NB4 (cell line): ENCODE data around the gene PDE4A.

Experiments used
- DNase-seq: peaks from one replicate; pipeline ENCODE4 v3.0.0; 2010; ENCODE audit warnings: low read depth
- H3K4me3 ChIP-seq: one replicate; pipeline ENCODE4 v1.5.1; 2011; ENCODE audit warnings: mild to moderate bottlenecking, low read depth, low read length, moderate library complexity
- CTCF ChIP-seq: IDR thresholded peaks from one replicate; pipeline ENCODE4 v1.5.1; 2012; ENCODE audit warnings: low read depth, low read length
- MAX ChIP-seq: IDR thresholded peaks from 2 replicates; pipeline ENCODE4 v1.6.1; 2011; ENCODE audit warnings: low read depth, low read length
- MYC ChIP-seq: IDR thresholded peaks from 2 replicates; pipeline ENCODE4 v1.6.1; 2011; ENCODE audit warnings: low read depth, low read length
- POLR2A ChIP-seq: IDR thresholded peaks from 2 replicates; pipeline ENCODE4 v1.6.1; 2011; ENCODE audit warnings: mild to moderate bottlenecking; ENCODE audit not compliant: insufficient read length; ENCODE audit errors: extremely low read depth

Gene PDE4A

GRCh38 chr19:10428996-10429381 is 8.7 kb downstream of the PDE4A start:
- no peak overlapping the region for H3K4me3 ChIP-seq
- no peak for TF ChIP-seq MAX
- no peak for TF ChIP-seq MYC
- no peak for TF ChIP-seq POLR2A
- TF ChIP-seq CTCF, result no peak
- no peak for DNase-seq

DNA sequence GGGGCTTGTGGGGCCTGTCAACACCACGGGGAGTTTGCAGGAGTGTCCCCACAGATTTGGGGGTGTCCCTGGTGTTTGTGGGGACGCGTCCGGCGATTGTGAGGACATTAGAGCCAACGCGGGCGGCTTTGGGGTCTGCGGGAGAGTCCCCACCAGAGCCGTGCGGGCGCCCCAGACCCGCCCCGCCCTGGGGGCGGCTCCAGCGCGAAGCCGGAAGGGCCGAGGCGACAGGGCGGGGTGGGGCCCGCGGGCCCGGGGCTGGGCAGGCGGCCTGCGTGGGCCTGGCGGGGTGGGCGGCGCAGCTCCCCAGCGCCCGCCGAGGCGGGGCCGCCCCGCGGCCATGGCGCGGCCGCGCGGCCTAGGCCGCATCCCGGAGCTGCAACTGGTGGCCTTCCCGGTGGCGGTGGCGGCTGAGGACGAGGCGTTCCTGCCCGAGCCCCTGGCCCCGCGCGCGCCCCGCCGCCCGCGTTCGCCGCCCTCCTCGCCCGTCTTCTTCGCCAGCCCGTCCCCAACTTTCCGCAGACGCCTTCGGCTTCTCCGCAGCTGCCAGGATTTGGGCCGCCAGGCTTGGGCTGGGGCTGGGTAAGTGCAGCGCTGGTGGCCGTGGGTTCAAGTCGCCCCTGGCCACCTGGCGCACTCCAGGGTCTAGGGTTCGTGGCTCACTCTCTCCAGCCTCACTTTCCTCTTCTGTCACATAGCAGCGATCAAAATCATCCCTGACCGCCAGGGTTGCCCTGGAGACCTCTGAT is 10.3 kb downstream of the PDE4A start:
- H3K4me3 ChIP-seq, result peak overlapping the region; percentile 27
- TF ChIP-seq MAX, result no peak
- no peak for TF ChIP-seq POLR2A
- no peak for TF ChIP-seq CTCF
- no peak for TF ChIP-seq MYC
- DNase-seq, result peak; percentile 57

- peak; percentile 80 for DNase-seq
- TF ChIP-seq CTCF (peak; percentile 16), POLR2A (no peak)
- H3K4me3 ChIP-seq, result peak overlapping the region; percentile 27
These were observed 11.1 kb downstream of the PDE4A start for GRCh38 chr19:10431254-10431942.

GRCh38 chr19:10431943-10432735 is 11.8 kb downstream of the PDE4A start:
- TF ChIP-seq MAX (peak; percentile 90), POLR2A (peak; percentile 27), CTCF (no peak), MYC (peak; percentile 90)
- peak; percentile 82 for DNase-seq
- peak overlapping the region; percentile 22 for H3K4me3 ChIP-seq

- TF ChIP-seq MAX (no peak), POLR2A (no peak), CTCF (no peak), MYC (no peak)
- DNase-seq, result peak; percentile 44
- H3K4me3 ChIP-seq, result no peak overlapping the region
These were observed 12.4 kb downstream of the PDE4A start for GRCh38 chr19:10432736-10433130.
